Natural killer cell treated with Interleukin-12 subunit alpha and Interleukin-12 subunit beta and Interleukin-15 and Interleukin-18, amount 100 ng/mL, for 72 hours (primary cell): Measurements from ENCODE around the gene SLC4A9. TPM values are rescaled to one million over a fixed set of nuclear protein-coding genes. Genes with fewer than 3 reads are reported as not detected.
A peak's percentile ranks its signal among the peaks of the same experiment; 100 is the strongest.

Experiments used
- ATAC-seq, 2 donors: fragments of 150-1000 bp; cut with Tn5 transposase in 1 of 2; sonication (Bioruptor Pico), chemical (Tn5 transposase) in 1 of 2; 2 replicates each; pipeline ENCODE4 v1.10.0; 2021
- DNase-seq: peaks from one replicate; pipeline ENCODE4 v3.0.0; 2022; ENCODE audit warnings: low spot score
- H3K27ac Mint-ChIP-seq, 2 donors: 1 replicate in 1 of 2; 2 replicates in 1 of 2; pipeline ENCODE4 v1.8.0; 2022; ENCODE audit warnings: mixed read lengths in 2 of 2, mild to moderate bottlenecking in 1 of 2, moderate library complexity in 1 of 2
- H3K27me3 Mint-ChIP-seq, 2 donors: 1 replicate in 1 of 2; 2 replicates in 1 of 2; pipeline ENCODE4 v1.8.0; 2022; ENCODE audit warnings: mixed read lengths in 2 of 2
- H3K36me3 Mint-ChIP-seq: one replicate; pipeline ENCODE4 v1.8.0; 2022; ENCODE audit warnings: mixed read lengths
- H3K4me1 Mint-ChIP-seq, 2 donors: 1 replicate in 1 of 2; 2 replicates in 1 of 2; pipeline ENCODE4 v1.8.0; 2022; ENCODE audit warnings: low read depth in 2 of 2, mixed read lengths in 2 of 2, mild to moderate bottlenecking in 1 of 2
- H3K4me3 Mint-ChIP-seq: one replicate; pipeline ENCODE4 v1.8.0; 2022; ENCODE audit warnings: mixed read lengths
- H3K9me3 Mint-ChIP-seq: 2 replicates; pipeline ENCODE4 v1.8.0; 2022; ENCODE audit warnings: mixed read lengths
- total RNA-seq, 2 donors: library from RNA; stranded (reverse); gene quantifications; one replicate each; pipeline ENCODE4 v1.2.3, GENCODE V29; 2022

The SLC4A9 gene
- total RNA-seq, 2 donors from 2014 or later: not detected

- Mint-ChIP-seq H3K27me3 (no peaks in the 10 kb centered on the region), H3K4me1 (peaks cover 0 to 4% of the 10 kb centered on the region in 2 donors), H3K4me3 (no peak overlapping the region), H3K9me3 (no peaks in the 10 kb centered on the region), H3K36me3 (no peaks in the 10 kb centered on the region), H3K27ac (no peak overlapping the region)
- no peak for ATAC-seq
- DNase-seq: no peak
Observed at GRCh38 chr5:140381351-140381750, 21.4 kb downstream of the SLC4A9 start.

DNA sequence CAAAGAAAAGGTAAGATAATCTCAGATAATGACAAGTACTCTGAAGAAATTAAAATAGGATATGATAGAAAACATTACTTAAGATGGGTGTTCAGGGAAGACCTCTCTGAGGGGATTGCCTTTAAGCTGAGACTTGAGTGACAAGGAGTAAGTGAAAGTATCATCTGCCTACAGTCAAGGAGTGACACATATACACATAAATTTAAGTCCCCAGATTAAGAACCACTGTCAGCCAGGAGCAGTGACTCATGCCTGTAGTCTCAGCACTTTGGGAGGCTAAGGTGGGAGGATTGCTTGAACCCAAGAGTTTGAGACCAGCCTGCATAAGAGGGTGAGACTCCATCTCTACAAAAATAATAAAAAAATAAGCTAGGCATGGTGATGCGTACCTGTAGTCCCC lies 22.0 kb downstream of the SLC4A9 start:
- DNase-seq (no peak), ATAC-seq (no peak)
- no peak overlapping the region for H3K27ac Mint-ChIP-seq
- no peak overlapping the region for H3K4me3 Mint-ChIP-seq
- H3K36me3 Mint-ChIP-seq: no peaks in the 10 kb centered on the region
- peaks cover 0 to 4% of the 10 kb centered on the region in 2 donors for H3K4me1 Mint-ChIP-seq
- H3K9me3 Mint-ChIP-seq: no peaks in the 10 kb centered on the region
- no peaks in the 10 kb centered on the region for H3K27me3 Mint-ChIP-seq

DNA sequence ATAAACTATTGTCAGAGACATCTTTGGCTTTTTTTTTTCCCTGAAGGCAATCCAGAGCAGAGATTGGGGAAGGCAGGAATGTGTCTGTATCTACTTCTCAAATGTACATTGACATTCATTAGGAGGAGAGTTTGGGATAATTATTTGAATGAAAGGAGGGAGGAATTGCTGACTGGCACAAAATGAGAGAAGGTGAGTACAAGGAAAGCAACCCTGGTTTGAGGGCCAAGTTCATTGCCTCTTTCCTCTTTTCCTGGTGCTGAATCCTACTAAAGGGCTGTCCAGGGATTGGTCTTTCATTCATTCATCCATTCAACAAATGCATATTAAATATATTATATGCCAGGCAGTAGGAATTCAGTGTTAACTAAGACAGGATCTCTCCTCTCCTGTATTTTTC lies 22.9 kb downstream of the SLC4A9 start:
- Mint-ChIP-seq H3K4me3 (no peak overlapping the region), H3K9me3 (no peaks in the 10 kb centered on the region), H3K27me3 (no peaks in the 10 kb centered on the region), H3K4me1 (peaks cover 0 to 4% of the 10 kb centered on the region in 2 donors), H3K27ac (no peak overlapping the region), H3K36me3 (no peaks in the 10 kb centered on the region)
- no peak for DNase-seq
- no peak for ATAC-seq

DNA sequence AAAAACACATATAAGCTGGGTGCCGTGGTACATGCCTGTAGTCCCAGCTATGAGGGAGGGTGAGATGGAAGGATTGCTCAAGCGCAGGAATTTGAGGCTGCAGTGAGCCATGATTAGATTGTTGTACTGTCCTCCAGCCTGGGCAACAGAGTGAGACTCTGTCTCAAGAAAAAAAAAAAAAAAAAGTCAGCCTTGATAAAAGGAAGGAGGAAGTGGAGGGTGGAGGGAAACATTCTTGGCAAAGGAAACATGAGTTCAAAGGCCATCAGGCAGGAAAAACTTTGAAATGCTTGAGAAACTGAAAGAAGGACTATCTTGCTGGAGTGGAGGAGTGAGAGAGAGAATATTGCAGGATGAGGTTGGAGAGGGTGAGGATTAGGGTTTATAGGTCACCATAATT lies 23.3 kb downstream of the SLC4A9 start:
- H3K4me3 Mint-ChIP-seq: no peak overlapping the region
- peaks cover 0 to 4% of the 10 kb centered on the region in 2 donors for H3K4me1 Mint-ChIP-seq
- DNase-seq: no peak
- no peak overlapping the region for H3K27ac Mint-ChIP-seq
- ATAC-seq: no peak
- no peaks in the 10 kb centered on the region for H3K36me3 Mint-ChIP-seq
- H3K27me3 Mint-ChIP-seq: no peaks in the 10 kb centered on the region
- no peaks in the 10 kb centered on the region for H3K9me3 Mint-ChIP-seq

- ATAC-seq (no peak), DNase-seq (no peak)
- Mint-ChIP-seq H3K36me3 (no peaks in the 10 kb centered on the region), H3K27me3 (no peaks in the 10 kb centered on the region), H3K4me3 (no peak overlapping the region), H3K9me3 (no peaks in the 10 kb centered on the region), H3K4me1 (peaks cover 0 to 4% of the 10 kb centered on the region in 2 donors), H3K27ac (no peak overlapping the region)
Observed at GRCh38 chr5:140388052-140388451, 28.1 kb downstream of the SLC4A9 start.

DNA sequence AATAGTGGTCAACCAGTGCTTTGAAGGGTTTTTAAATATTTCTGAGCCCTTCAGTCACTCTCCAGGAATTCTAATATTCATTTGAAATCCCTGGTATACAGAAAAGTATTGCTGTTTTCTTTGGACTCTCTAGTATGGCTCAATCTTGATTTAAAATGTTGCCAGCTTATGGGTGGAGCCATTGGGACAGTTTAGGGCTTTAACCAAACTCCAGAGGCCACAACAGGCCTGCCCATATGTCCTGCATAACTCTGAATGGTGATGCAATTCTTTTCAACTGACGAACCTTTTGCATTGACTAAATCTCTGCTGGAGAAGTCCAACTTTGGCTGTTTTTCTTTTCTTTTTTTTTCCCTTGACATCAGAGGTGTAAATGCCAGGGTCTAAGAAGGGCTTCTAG lies 31.3 kb downstream of the SLC4A9 start:
- Mint-ChIP-seq H3K4me1 (no peaks in the 10 kb centered on the region), H3K36me3 (no peaks in the 10 kb centered on the region), H3K9me3 (no peaks in the 10 kb centered on the region), H3K27me3 (no peaks in the 10 kb centered on the region), H3K27ac (no peak overlapping the region), H3K4me3 (no peak overlapping the region)
- DNase-seq: no peak
- ATAC-seq: no peak

GRCh38 chr5:140391732-140392131 lies 31.7 kb downstream of the SLC4A9 start:
- no peaks in the 10 kb centered on the region for H3K27me3 Mint-ChIP-seq
- no peak for ATAC-seq
- H3K9me3 Mint-ChIP-seq: no peaks in the 10 kb centered on the region
- H3K27ac Mint-ChIP-seq: no peak overlapping the region
- H3K4me3 Mint-ChIP-seq: no peak overlapping the region
- no peaks in the 10 kb centered on the region for H3K4me1 Mint-ChIP-seq
- no peaks in the 10 kb centered on the region for H3K36me3 Mint-ChIP-seq
- DNase-seq: no peak

- Mint-ChIP-seq H3K36me3 (no peaks in the 10 kb centered on the region), H3K27me3 (no peaks in the 10 kb centered on the region), H3K27ac (no peak overlapping the region), H3K4me1 (no peaks in the 10 kb centered on the region), H3K4me3 (no peak overlapping the region), H3K9me3 (no peaks in the 10 kb centered on the region)
- DNase-seq (no peak), ATAC-seq (no peak)
Observed at GRCh38 chr5:140393738-140394137, 33.7 kb downstream of the SLC4A9 start.

- H3K27me3 Mint-ChIP-seq: no peaks in the 10 kb centered on the region
- H3K4me3 Mint-ChIP-seq: no peak overlapping the region
- no peak overlapping the region for H3K27ac Mint-ChIP-seq
- no peak for ATAC-seq
- no peaks in the 10 kb centered on the region for H3K9me3 Mint-ChIP-seq
- peaks cover 8 to 16% of the 10 kb centered on the region in 2 donors for H3K4me1 Mint-ChIP-seq
- no peaks in the 10 kb centered on the region for H3K36me3 Mint-ChIP-seq
- DNase-seq: no peak
Observed at GRCh38 chr5:140398379-140398811, 38.4 kb downstream of the SLC4A9 start.

GRCh38 chr5:140399979-140400729 lies 40.2 kb downstream of the SLC4A9 start:
- H3K4me1 Mint-ChIP-seq: peaks cover 22 to 31% of the 10 kb centered on the region in 2 donors
- DNase-seq (no peak), ATAC-seq (no peak)
- no peak overlapping the region for H3K27ac Mint-ChIP-seq
- H3K27me3 Mint-ChIP-seq: no peaks in the 10 kb centered on the region
- H3K4me3 Mint-ChIP-seq: no peak overlapping the region
- no peaks in the 10 kb centered on the region for H3K9me3 Mint-ChIP-seq
- no peaks in the 10 kb centered on the region for H3K36me3 Mint-ChIP-seq

- DNase-seq (peak; percentile 90), ATAC-seq (peak; percentile 79 to 87)
- Mint-ChIP-seq H3K27ac (no peak overlapping the region), H3K36me3 (no peaks in the 10 kb centered on the region), H3K4me1 (peaks cover 24 to 33% of the 10 kb centered on the region in 2 donors), H3K9me3 (no peaks in the 10 kb centered on the region), H3K27me3 (no peaks in the 10 kb centered on the region), H3K4me3 (no peak overlapping the region)
Observed at GRCh38 chr5:140400730-140401361, 40.9 kb downstream of the SLC4A9 start.

- Mint-ChIP-seq H3K36me3 (no peaks in the 10 kb centered on the region), H3K4me3 (no peak within 1 kb of the TSS), H3K4me1 (peaks cover 24 to 33% of the 10 kb centered on the region in 2 donors), H3K9me3 (no peaks in the 10 kb centered on the region), H3K27ac (no peak within 1 kb of the TSS), H3K27me3 (no peaks in the 10 kb centered on the region)
- ATAC-seq: peak; percentile 92 to 93
- peak; percentile 98 for DNase-seq
Observed at GRCh38 chr5:140401362-140402257, 41.6 kb downstream of the SLC4A9 start, which contains the start of gene ANKHD1. Gene ANKHD1, plus strand, starts transcription at chr5:140401833. Its CDS starts 135 bp downstream, at chr5:140401968.

DNA sequence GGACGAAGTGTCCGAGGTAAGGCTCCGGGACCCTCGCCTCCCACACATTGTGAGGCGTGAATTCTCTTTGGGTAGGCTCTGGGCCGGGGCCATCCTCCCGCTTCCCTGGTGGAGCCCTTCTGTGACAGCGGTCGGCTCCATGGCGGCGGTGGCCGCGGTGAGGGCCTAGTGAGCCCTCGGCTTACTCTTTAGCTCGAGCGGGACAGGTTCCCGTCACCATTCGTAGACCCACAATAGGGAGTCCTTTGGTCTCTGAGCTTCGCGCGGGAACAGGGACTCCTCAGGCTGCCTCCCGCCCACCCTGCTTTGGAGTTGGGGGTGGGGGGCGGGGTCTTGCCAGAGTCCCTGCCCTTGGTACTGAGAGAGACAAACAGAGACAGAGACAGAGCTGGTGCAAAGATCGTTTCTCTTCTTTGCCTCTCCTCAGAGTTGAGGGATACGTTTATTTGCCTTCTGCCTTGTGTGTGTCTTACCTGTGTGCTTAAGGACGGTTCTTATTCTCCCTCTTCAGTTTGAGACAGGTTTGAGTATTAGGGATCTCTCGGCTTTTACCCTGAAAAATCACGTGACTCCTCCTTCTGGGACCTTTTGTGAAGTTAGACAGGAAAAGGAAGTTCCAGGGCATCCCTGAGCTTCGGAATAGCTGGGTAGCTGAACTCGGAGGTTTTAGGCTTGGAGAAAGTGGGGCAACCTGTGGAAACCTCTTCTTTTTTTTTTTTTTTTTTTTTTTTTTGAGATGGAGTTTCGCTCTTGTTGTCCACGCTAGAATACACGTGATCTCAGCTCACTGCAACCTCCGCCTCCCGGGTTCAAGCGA lies 42.5 kb downstream of the SLC4A9 start:
- Mint-ChIP-seq H3K27ac (no peak overlapping the region), H3K4me1 (peaks cover 24 to 33% of the 10 kb centered on the region in 2 donors), H3K4me3 (no peak overlapping the region), H3K27me3 (no peaks in the 10 kb centered on the region), H3K9me3 (no peaks in the 10 kb centered on the region), H3K36me3 (no peaks in the 10 kb centered on the region)
- DNase-seq (peak; percentile 65), ATAC-seq (no peak)
